Measurements from ENCODE around the gene DOCK9. TPM values are rescaled to one million over a fixed set of nuclear protein-coding genes. Genes with fewer than 3 reads are reported as not detected.

DOCK9 gene
- total and polyA plus RNA-seq, 2 donors (not counting 1 experiment from before 2014, with no cell fraction given): 18.2 TPM

- H3K36me3 ChIP-seq (ENCODE audit: control insufficient read depth, insufficient read depth, low read length): no peaks in the 10 kb centered on the region
- H3K27me3 ChIP-seq (ENCODE audit: control insufficient read depth, insufficient read depth, low read length): no peaks in the 10 kb centered on the region
- H3K79me2 ChIP-seq (ENCODE audit: control insufficient read depth, insufficient read depth, low read length): no peaks in the 10 kb centered on the region
- no peak overlapping the region for H3K27ac ChIP-seq (ENCODE audit: insufficient read depth, low read length)
- no peak overlapping the region for H3K4me3 ChIP-seq (replicated peaks in 1 of 4; ENCODE audit: control extremely low read depth in 1 of 4, insufficient read depth in 1 of 4, low read depth in 3 of 4, low read length in 4 of 4)
- H3K9me3 ChIP-seq (ENCODE audit: control insufficient read depth, insufficient read depth, low read depth, low read length): no peaks in the 10 kb centered on the region
- H4K20me1 ChIP-seq (ENCODE audit: control insufficient read depth, extremely low read depth, insufficient read depth, low read length): peaks cover 1% of the 10 kb centered on the region
- TF ChIP-seq EZH2 (IDR thresholded peaks at IDR 0.05; ENCODE audit: low read length, missing control alignments) (no peak), CTCF (conservative IDR thresholded peaks at IDR 0.05 in 1 of 2, IDR thresholded peaks at IDR 0.05 in 1 of 2; ENCODE audit: low read depth in 1 of 2, low read length in 2 of 2) (no peak)
- no peak overlapping the region for H3K9ac ChIP-seq (ENCODE audit: insufficient read depth, low read length)
- no peak overlapping the region for H3K4me2 ChIP-seq (ENCODE audit: extremely low read depth, insufficient read depth, low read length)
- peaks cover 3% of the 10 kb centered on the region for H3K4me1 ChIP-seq (ENCODE audit: control insufficient read depth, extremely low read depth, insufficient read depth, low read length)
- no peak overlapping the region for H2AFZ ChIP-seq (ENCODE audit: low read length)
- no peak for DNase-seq (ENCODE audit: low read depth in 2 of 2)
Observed at GRCh38 chr13:99002172-99002710, 24.4 kb upstream of the DOCK9 start.

- no peak overlapping the region for H3K4me2 ChIP-seq (ENCODE audit: extremely low read depth, insufficient read depth, low read length)
- no peak overlapping the region for H3K9ac ChIP-seq (ENCODE audit: insufficient read depth, low read length)
- no peak for DNase-seq (ENCODE audit: low read depth in 2 of 2)
- H3K4me3 ChIP-seq (replicated peaks in 1 of 4; ENCODE audit: control extremely low read depth in 1 of 4, insufficient read depth in 1 of 4, low read depth in 3 of 4, low read length in 4 of 4): no peak overlapping the region
- TF ChIP-seq EZH2 (IDR thresholded peaks at IDR 0.05; ENCODE audit: low read length, missing control alignments): no peak
- TF ChIP-seq CTCF (conservative IDR thresholded peaks at IDR 0.05 in 1 of 2, IDR thresholded peaks at IDR 0.05 in 1 of 2; ENCODE audit: low read depth in 1 of 2, low read length in 2 of 2): no peak
- no peaks in the 10 kb centered on the region for H3K36me3 ChIP-seq (ENCODE audit: control insufficient read depth, insufficient read depth, low read length)
- no peak overlapping the region for H2AFZ ChIP-seq (ENCODE audit: low read length)
- peaks cover 1% of the 10 kb centered on the region for H4K20me1 ChIP-seq (ENCODE audit: control insufficient read depth, extremely low read depth, insufficient read depth, low read length)
- no peaks in the 10 kb centered on the region for H3K9me3 ChIP-seq (ENCODE audit: control insufficient read depth, insufficient read depth, low read depth, low read length)
- H3K79me2 ChIP-seq (ENCODE audit: control insufficient read depth, insufficient read depth, low read length): no peaks in the 10 kb centered on the region
- no peaks in the 10 kb centered on the region for H3K27me3 ChIP-seq (ENCODE audit: control insufficient read depth, insufficient read depth, low read length)
- H3K4me1 ChIP-seq (ENCODE audit: control insufficient read depth, extremely low read depth, insufficient read depth, low read length): peaks cover 3% of the 10 kb centered on the region
- H3K27ac ChIP-seq (ENCODE audit: insufficient read depth, low read length): no peak overlapping the region
Observed at GRCh38 chr13:99000137-99000536, 22.3 kb upstream of the DOCK9 start.

GRCh38 chr13:98999639-98999952 lies 21.7 kb upstream of the DOCK9 start:
- Histone ChIP-seq H3K9ac (ENCODE audit: insufficient read depth, low read length) (no peak overlapping the region), H3K36me3 (ENCODE audit: control insufficient read depth, insufficient read depth, low read length) (no peaks in the 10 kb centered on the region), H3K4me2 (ENCODE audit: extremely low read depth, insufficient read depth, low read length) (peak overlapping the region; percentile 16), H3K9me3 (ENCODE audit: control insufficient read depth, insufficient read depth, low read depth, low read length) (no peaks in the 10 kb centered on the region), H2AFZ (ENCODE audit: low read length) (no peak overlapping the region), H3K79me2 (ENCODE audit: control insufficient read depth, insufficient read depth, low read length) (no peaks in the 10 kb centered on the region), H3K4me3 (replicated peaks in 1 of 4; ENCODE audit: control extremely low read depth in 1 of 4, insufficient read depth in 1 of 4, low read depth in 3 of 4, low read length in 4 of 4) (peak overlapping the region in 1 of 4 experiments; percentile 0), H3K27ac (ENCODE audit: insufficient read depth, low read length) (no peak overlapping the region), H4K20me1 (ENCODE audit: control insufficient read depth, extremely low read depth, insufficient read depth, low read length) (peaks cover 1% of the 10 kb centered on the region), H3K4me1 (ENCODE audit: control insufficient read depth, extremely low read depth, insufficient read depth, low read length) (peaks cover 3% of the 10 kb centered on the region), H3K27me3 (ENCODE audit: control insufficient read depth, insufficient read depth, low read length) (no peaks in the 10 kb centered on the region)
- TF ChIP-seq CTCF (conservative IDR thresholded peaks at IDR 0.05 in 1 of 2, IDR thresholded peaks at IDR 0.05 in 1 of 2; ENCODE audit: low read depth in 1 of 2, low read length in 2 of 2) (no peak), EZH2 (IDR thresholded peaks at IDR 0.05; ENCODE audit: low read length, missing control alignments) (no peak)
- peak; percentile 30 to 46 for DNase-seq (ENCODE audit: low read depth in 2 of 2)
